Esophagus squamous epithelium (tissue), 4 donors: Measurements from ENCODE around the gene UGT1A5.

Experiments
- POLR2A ChIP-seq, 4 donors: fragments of 450-650 bp; IDR thresholded peaks; one replicate each; pipeline ENCODE4 v1.6.1; 2017; ENCODE audit warnings: antibody characterized with exemption in 4 of 4, mild to moderate bottlenecking in 4 of 4, moderate library complexity in 3 of 4
- TF ChIP-seq, protein P1 (sequence below), 6 experiments: fragments of 450-650 bp in 4 of 6; fragments of 200-600 bp in 2 of 6; sonication (generic) in 2 of 6; IDR thresholded peaks; one replicate each; pipeline ENCODE4 v1.5.1; 2016 to 2019; ENCODE audit warnings: antibody characterized with exemption in 6 of 6, mild to moderate bottlenecking in 4 of 6, moderate library complexity in 4 of 6

DNA sequence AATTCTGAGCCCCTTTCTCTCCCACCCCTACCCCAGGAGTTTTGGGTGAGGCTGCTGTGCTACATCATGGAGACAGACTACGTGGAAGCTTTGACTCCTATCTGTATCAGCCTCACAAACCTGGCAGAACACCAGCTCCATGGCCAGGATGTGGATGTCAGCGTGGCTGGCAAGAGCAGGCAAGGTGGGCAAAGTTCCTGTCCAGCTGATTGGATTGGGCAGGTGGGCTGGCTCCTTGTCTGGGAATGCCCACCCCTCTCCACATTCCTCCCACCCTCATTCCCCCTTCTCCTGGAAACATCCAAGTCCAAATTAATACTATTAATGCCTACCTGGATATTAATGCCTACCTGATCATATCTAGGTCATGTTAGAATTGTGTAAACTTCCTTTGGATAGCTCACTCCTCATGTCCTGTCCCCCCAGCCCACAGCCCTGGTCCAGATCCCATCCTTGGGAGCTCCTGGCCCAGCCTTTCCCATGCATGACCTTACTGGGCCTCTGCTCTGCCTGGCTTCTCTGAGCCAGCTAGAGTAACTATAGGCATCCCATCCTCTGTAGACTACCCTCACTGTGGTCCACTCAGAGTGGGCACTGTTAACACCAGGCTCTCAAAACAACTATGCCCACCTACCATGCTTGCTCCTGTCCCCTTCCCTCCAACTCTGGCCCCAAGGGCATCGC lies 89.6 kb downstream of the UGT1A5 start:
- TF ChIP-seq, protein P1, sequence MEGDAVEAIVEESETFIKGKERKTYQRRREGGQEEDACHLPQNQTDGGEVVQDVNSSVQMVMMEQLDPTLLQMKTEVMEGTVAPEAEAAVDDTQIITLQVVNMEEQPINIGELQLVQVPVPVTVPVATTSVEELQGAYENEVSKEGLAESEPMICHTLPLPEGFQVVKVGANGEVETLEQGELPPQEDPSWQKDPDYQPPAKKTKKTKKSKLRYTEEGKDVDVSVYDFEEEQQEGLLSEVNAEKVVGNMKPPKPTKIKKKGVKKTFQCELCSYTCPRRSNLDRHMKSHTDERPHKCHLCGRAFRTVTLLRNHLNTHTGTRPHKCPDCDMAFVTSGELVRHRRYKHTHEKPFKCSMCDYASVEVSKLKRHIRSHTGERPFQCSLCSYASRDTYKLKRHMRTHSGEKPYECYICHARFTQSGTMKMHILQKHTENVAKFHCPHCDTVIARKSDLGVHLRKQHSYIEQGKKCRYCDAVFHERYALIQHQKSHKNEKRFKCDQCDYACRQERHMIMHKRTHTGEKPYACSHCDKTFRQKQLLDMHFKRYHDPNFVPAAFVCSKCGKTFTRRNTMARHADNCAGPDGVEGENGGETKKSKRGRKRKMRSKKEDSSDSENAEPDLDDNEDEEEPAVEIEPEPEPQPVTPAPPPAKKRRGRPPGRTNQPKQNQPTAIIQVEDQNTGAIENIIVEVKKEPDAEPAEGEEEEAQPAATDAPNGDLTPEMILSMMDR (IDR thresholded peaks at IDR 0.05): no peak
- TF ChIP-seq POLR2A (IDR thresholded peaks at IDR 0.05): no peak
